Upper lobe of left lung (tissue), 6 donors: ENCODE results near the gene GPS2. TPM values are rescaled to one million over a fixed set of nuclear protein-coding genes. Genes with fewer than 3 reads are reported as not detected.

Experiments
- ATAC-seq, 2 donors: fragments of 200-7000 bp; cut with Tn5 transposase; one replicate each; pipeline ENCODE4 v1.9.1; 2022; ENCODE audit warnings: mild to moderate bottlenecking in 2 of 2, moderate library complexity in 2 of 2; ENCODE audit not compliant: low FRiP score in 2 of 2
- DNase-seq, 2 donors: peaks; one replicate each; pipeline ENCODE4 v3.0.0-alpha.2; 2019 to 2020
- H3K27ac ChIP-seq, 4 donors: fragments of 200-600 bp; sonication (generic); one replicate each; pipeline ENCODE4 v1.5.1; 2016 to 2019
- H3K27me3 ChIP-seq, 4 donors: fragments of 200-600 bp; sonication (generic); one replicate each; pipeline ENCODE4 v1.5.1; 2017 to 2019
- H3K36me3 ChIP-seq, 4 donors: fragments of 200-600 bp; sonication (generic); one replicate each; pipeline ENCODE4 v1.5.1; 2016 to 2019
- H3K4me1 ChIP-seq, 4 donors: fragments of 200-600 bp; sonication (generic); one replicate each; pipeline ENCODE4 v1.5.1; 2018 to 2019
- H3K4me3 ChIP-seq, 4 donors: fragments of 200-600 bp; sonication (generic); one replicate each; pipeline ENCODE4 v1.5.1; 2017 to 2019; ENCODE audit warnings: mild to moderate bottlenecking in 2 of 4, moderate library complexity in 1 of 4
- H3K9me3 ChIP-seq, 4 donors: fragments of 200-600 bp; sonication (generic); one replicate each; pipeline ENCODE4 v1.5.1; 2018 to 2019
- EP300 ChIP-seq, 4 donors: sonication (generic); formaldehyde crosslinking; IDR thresholded peaks; one replicate each; pipeline ENCODE4 v1.5.1; 2017; ENCODE audit warnings: antibody characterized with exemption in 4 of 4, control low read depth in 2 of 4
- POLR2A ChIP-seq, 4 donors: fragments of 450-650 bp; IDR thresholded peaks; one replicate each; pipeline ENCODE4 v1.5.1; 2016 to 2017; ENCODE audit warnings: antibody characterized with exemption in 4 of 4, mild to moderate bottlenecking in 2 of 4
- POLR2AphosphoS5 ChIP-seq, 2 donors: sonication (generic); formaldehyde crosslinking; IDR thresholded peaks; one replicate each; pipeline ENCODE4 v1.5.1; 2017; ENCODE audit warnings: antibody characterized with exemption in 2 of 2
- WGBS, 2 donors: methylation state at CpG; one replicate each; pipeline ENCODE4 v1.1.5; 2017 to 2018; 5-methylcytosine and 5-hydroxymethylcytosine counted together
- total RNA-seq, 6 donors: library from RNA; depleted of rRNA in 4 of 6; stranded (reverse); fragments of >200 nt in 4 of 6; gene quantifications; one replicate each; pipeline versions ENCODE4 v1.1.0 to v1.2.1, GENCODE V29; 2016 to 2021
- TF ChIP-seq, protein P1 (sequence below), 6 experiments: fragments of 450-650 bp in 4 of 6; fragments of 200-600 bp in 2 of 6; sonication (generic) in 2 of 6; IDR thresholded peaks; one replicate each; pipeline ENCODE4 v1.5.1; 2016 to 2019; ENCODE audit warnings: antibody characterized with exemption in 6 of 6
- donor health status: DM: no; HTN: no; CAD: no; lungs with moderate emphysema.
- donor health status: DM: no; HTN: yes; CAD: no; lungs with severe emphysema.

The GPS2 gene, protein sequence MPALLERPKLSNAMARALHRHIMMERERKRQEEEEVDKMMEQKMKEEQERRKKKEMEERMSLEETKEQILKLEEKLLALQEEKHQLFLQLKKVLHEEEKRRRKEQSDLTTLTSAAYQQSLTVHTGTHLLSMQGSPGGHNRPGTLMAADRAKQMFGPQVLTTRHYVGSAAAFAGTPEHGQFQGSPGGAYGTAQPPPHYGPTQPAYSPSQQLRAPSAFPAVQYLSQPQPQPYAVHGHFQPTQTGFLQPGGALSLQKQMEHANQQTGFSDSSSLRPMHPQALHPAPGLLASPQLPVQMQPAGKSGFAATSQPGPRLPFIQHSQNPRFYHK
- 100 to 1,000 TPM in 2 of 6 donors, 10 to 100 TPM in 4; 55.2 to 109 (median 95.7) TPM for total RNA-seq

DNA sequence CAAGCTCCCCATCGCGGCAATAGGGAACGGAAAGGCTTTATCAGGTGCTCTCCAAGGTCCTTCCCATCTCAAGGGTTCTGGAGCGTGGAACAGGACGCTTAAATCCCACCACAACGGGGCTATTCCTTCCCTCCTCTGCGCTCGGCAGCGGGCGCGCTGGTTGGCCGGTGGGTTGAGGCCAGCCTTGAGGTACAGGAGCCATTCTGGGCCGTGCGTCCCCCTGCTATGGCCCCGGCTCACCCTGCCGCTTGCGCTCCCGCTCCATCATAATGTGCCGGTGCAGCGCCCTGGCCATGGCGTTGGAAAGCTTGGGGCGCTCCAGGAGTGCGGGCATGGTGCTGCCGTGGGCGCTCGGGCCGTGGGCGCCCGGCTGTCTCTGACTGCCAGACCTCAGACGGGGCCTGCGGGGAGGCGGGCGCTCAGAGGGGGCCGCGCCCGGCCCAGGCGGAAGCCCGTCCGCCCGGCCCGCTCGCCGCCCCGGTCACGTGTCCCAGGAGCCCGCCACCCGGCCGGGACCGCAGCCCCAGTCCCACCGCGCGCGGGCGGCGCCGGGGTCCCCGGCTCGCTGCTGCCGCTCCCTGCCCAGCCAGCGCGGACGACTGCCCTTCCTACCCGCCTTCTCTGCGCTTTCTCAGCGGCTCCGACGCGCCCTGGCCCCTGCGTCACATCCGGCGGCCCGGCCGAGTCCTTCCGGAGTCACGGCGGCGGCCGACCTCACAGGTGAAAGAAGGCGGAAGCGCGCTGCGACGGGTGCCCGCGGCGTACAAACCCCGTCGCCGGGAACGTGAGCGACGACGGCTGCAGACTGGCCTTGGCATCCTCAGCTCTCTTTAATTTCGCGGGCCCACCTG, at the start of gene GPS2:
GPS2 (minus strand) TSS at position 642 of the 851 bp plus-strand sequence; CDS start at position 334, 308 bp downstream.
- Histone ChIP-seq H3K27ac (peak within 1 kb of the TSS; percentile 91 to 97 (median 94)), H3K27me3 (no peaks in the 10 kb centered on the region), H3K4me3 (peak within 1 kb of the TSS; percentile 43 to 97 (median 94)), H3K36me3 (peaks cover 27 to 74% (median 60%) of the 10 kb centered on the region in 4 donors), H3K4me1 (peaks cover 26 to 41% (median 30%) of the 10 kb centered on the region in 4 donors), H3K9me3 (no peaks in the 10 kb centered on the region)
- ATAC-seq (peak; percentile 88 to 95), DNase-seq (peak; percentile 94 to 100)
- TF ChIP-seq POLR2AphosphoS5 (IDR thresholded peaks at IDR 0.05) (peak; percentile 97 to 98), POLR2A (IDR thresholded peaks at IDR 0.05) (peak in 3 of 4 donors; percentile 43 to 93 (median 65)), EP300 (IDR thresholded peaks at IDR 0.05) (peak in 1 of 4 donors; percentile 78)
- TF ChIP-seq, protein P1, sequence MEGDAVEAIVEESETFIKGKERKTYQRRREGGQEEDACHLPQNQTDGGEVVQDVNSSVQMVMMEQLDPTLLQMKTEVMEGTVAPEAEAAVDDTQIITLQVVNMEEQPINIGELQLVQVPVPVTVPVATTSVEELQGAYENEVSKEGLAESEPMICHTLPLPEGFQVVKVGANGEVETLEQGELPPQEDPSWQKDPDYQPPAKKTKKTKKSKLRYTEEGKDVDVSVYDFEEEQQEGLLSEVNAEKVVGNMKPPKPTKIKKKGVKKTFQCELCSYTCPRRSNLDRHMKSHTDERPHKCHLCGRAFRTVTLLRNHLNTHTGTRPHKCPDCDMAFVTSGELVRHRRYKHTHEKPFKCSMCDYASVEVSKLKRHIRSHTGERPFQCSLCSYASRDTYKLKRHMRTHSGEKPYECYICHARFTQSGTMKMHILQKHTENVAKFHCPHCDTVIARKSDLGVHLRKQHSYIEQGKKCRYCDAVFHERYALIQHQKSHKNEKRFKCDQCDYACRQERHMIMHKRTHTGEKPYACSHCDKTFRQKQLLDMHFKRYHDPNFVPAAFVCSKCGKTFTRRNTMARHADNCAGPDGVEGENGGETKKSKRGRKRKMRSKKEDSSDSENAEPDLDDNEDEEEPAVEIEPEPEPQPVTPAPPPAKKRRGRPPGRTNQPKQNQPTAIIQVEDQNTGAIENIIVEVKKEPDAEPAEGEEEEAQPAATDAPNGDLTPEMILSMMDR (IDR thresholded peaks at IDR 0.05), result peak in 3 of 6 experiments; percentile 4 to 30 (median 27)
- WGBS, 2 donors, result 0% methylated on average over 19 to 20 of the region's 95 CpGs

DNA sequence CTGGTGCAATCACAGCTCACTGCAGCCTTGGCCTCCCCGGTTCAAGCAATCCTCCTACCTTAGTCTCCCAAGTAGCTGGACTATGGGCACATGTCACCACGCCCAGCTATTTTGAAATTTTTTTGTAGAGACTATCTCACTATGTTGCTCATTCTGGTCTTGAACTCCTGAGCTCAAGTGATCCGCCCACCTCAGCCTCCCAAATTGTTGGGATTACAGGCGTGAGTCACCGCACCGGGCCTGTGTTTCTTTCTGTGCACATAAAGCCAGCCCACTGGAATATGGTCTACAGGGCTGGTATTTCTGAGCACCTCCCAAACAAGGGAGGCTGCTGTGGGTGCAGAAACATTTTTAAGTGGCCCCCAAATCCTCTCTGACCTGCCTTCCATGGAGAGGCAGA, 48.2 kb upstream of the GPS2 start:
- no peaks in the 10 kb centered on the region for H3K9me3 ChIP-seq
- H3K27ac ChIP-seq, result no peak overlapping the region
- TF ChIP-seq EP300 (IDR thresholded peaks at IDR 0.05) (no peak), POLR2A (IDR thresholded peaks at IDR 0.05) (no peak), POLR2AphosphoS5 (IDR thresholded peaks at IDR 0.05) (no peak)
- TF ChIP-seq, protein P1 (IDR thresholded peaks at IDR 0.05), result no peak
- H3K27me3 ChIP-seq, result no peaks in the 10 kb centered on the region
- no peak overlapping the region for H3K4me3 ChIP-seq
- WGBS, 2 donors, result 90 to 95% methylated on average over 6 of the region's 6 CpGs
- ATAC-seq (no peak), DNase-seq (no peak)
- H3K36me3 ChIP-seq, result no peaks in the 10 kb centered on the region
- H3K4me1 ChIP-seq, result no peaks in the 10 kb centered on the region

DNA sequence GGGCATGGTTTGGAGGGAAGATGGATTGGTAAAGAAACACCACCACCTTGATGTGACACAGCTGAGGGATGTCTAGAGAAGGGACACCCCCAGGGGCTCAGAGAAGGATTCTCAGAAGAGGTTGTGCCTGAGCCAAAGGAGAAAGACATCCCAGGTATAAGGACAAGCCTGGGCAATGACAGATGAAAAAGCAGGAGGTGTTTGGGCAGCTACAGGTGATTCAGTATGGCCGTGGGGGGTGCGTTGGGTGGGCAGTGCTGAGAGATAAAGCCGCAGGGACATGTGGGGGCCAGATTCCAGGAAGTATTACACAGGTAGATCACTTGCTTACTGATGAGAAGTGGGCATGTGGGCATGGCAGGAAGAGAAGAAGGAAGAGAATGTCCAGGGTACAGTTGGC, 46.7 kb upstream of the GPS2 start:
- 52 to 67% methylated on average over 3 of the region's 3 CpGs for WGBS, 2 donors
- no peak for ATAC-seq

GRCh38 chr17:7357381-7357780, 42.2 kb upstream of the GPS2 start:
- no peaks in the 10 kb centered on the region for H3K36me3 ChIP-seq
- no peak overlapping the region for H3K4me3 ChIP-seq
- no peaks in the 10 kb centered on the region for H3K9me3 ChIP-seq
- H3K4me1 ChIP-seq, result peaks cover 17 to 33% (median 22%) of the 10 kb centered on the region in 4 donors
- WGBS, 2 donors, result 58 to 79% methylated on average over 2 of the region's 2 CpGs
- H3K27me3 ChIP-seq, result no peaks in the 10 kb centered on the region
- no peak for ATAC-seq
- TF ChIP-seq EP300 (IDR thresholded peaks at IDR 0.05) (no peak), POLR2A (IDR thresholded peaks at IDR 0.05) (no peak), POLR2AphosphoS5 (IDR thresholded peaks at IDR 0.05) (no peak)
- TF ChIP-seq, protein P1 (IDR thresholded peaks at IDR 0.05), result no peak
- H3K27ac ChIP-seq, result no peak overlapping the region
- DNase-seq, result no peak

More for the DNA sequence above, 46.7 kb upstream of the GPS2 start:
- no peaks in the 10 kb centered on the region for H3K36me3 ChIP-seq
- TF ChIP-seq POLR2A (IDR thresholded peaks at IDR 0.05) (no peak), EP300 (IDR thresholded peaks at IDR 0.05) (no peak), POLR2AphosphoS5 (IDR thresholded peaks at IDR 0.05) (no peak)
- TF ChIP-seq, protein P1 (IDR thresholded peaks at IDR 0.05), result no peak
- no peaks in the 10 kb centered on the region for H3K4me1 ChIP-seq
- no peak overlapping the region for H3K27ac ChIP-seq
- no peak overlapping the region for H3K4me3 ChIP-seq
- H3K27me3 ChIP-seq, result no peaks in the 10 kb centered on the region
- no peak for DNase-seq
- no peaks in the 10 kb centered on the region for H3K9me3 ChIP-seq
